Measurements from ENCODE around the gene CPNE7.

Gene CPNE7

GRCh38 chr16:89602952-89603590 is 27.5 kb downstream of the CPNE7 start:
- no peak for DNase-seq (ENCODE audit: low read depth in 2 of 2)

DNA sequence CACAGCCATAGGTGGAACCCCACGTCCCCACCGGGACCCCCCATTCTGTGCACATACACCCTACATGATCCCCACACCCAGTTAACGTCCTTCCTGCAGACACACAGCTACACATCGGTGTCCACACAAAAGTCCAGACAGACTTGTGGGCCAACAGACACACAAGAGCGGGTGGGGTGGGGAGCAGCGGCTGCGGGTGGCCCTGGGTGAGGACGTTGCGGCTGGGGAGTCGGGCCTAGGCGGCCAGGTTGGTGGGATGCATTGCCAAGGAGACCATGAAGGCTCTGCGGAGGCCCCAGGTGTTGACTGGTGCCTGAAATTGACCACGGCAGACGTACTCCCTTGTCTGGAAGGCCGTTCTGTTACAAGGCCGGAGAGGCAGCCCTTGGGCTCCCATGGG is 29.2 kb downstream of the CPNE7 start:
- no peak for DNase-seq (ENCODE audit: low read depth in 2 of 2)

DNA sequence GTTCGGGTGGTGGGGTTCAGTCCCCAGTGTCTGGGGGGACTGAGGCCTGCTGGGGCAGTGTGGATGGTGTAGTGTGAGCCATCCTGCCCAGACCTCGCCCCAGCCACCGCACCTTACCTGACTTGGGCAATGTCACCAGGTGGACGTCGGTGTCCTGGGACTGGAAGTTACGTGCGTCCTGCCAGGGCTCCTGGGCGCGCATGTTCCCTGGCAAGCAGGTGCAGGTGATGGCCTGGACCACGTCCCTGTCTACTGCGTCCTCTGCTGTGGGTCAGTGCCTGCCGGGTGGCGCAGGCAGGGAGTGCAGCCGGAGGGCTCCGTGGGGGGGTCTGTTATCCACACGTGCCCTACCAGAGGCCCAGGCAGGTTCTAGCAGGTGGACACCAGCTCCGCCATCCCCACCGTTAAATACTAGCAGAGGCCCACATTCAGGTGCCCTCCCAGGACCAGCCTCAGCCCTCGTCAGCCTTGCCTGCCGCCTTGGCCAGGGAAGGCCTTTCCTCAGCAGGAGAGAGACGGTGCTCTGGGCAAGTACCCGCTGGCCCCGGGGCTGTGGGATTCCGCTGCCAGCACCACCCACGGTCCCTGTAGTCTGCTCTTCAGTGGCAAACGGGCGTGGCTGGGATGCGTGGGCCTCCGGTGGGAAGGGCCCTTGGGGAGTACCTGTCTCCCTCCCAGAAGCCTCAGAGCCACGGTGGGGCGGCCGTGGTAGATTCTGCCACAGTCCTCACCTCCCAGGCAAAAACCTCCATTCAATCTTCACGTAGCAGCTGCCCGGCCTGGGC is 29.8 kb downstream of the CPNE7 start:
- DNase-seq (ENCODE audit: low read depth in 2 of 2) = no peak

GRCh38 chr16:89606006-89606405 is 30.4 kb downstream of the CPNE7 start:
- no peak for DNase-seq (ENCODE audit: low read depth in 2 of 2)

- no peak for DNase-seq (ENCODE audit: low read depth in 2 of 2)
Observed at GRCh38 chr16:89607453-89607852, 31.9 kb downstream of the CPNE7 start.

- no peak for DNase-seq (ENCODE audit: low read depth in 2 of 2)
Observed at GRCh38 chr16:89607937-89608740, 32.6 kb downstream of the CPNE7 start.

DNA sequence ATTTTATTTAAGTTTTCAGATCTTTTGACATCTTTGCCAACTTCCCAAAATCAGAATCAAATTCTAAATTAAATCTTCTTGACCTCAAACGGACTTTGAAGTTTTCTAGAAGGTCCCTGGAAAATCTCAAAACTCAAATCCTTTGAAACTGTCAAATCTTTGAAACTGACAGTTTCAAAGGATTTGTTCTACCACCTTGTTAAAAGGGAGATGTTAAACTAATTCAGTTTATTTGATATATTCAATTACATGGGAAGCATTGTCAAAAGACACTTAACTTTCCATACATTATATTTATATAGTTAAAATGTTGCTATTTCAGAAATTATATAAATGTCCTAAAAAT is 34.5 kb downstream of the CPNE7 start:
- DNase-seq (ENCODE audit: low read depth in 2 of 2) = no peak

- DNase-seq (ENCODE audit: low read depth in 2 of 2) = no peak
Observed at GRCh38 chr16:89612415-89613166, 37.0 kb downstream of the CPNE7 start.

DNA sequence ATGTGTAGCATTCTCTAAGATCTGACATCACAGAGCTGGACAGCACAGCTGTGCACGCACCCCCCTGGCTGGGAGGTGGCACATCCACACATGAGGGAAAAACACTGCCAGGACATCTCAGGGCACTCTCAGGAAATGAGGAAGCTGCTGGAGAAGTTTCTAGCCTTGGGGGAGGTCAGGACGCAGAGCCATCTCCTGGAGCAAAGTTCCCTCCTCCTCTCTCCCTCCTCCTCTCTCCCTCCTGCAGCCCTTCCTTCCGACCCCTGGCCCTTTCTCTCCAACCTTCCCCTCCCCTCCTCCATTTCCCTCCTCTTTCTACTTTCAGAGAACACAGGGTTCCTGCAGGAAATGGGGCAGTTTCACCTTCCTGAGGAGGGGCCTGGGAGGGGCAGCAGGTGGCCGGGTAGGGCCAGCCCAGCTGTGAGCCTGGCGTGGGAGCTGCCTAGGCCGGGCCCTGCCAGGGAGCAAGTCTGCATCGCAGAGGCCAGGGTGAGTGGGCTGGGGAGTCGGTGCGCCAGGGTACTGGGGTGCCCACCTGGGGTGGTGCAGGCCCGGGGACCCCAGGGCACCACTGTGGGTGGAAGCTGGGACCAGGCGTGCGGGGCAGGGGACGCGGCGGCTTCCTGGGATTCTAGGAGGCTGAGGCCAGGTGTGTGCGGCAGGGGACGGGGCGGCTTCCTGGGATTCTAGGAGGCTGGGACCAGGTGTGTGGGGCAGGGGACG is 37.8 kb downstream of the CPNE7 start, which contains the start of gene DPEP1:
TSS of gene DPEP1 (plus strand) at position 412 of the 723 bp plus-strand sequence. CDS start 16,769 bp downstream, outside the sequence.
- DNase-seq (ENCODE audit: low read depth in 2 of 2) = no peak

DNA sequence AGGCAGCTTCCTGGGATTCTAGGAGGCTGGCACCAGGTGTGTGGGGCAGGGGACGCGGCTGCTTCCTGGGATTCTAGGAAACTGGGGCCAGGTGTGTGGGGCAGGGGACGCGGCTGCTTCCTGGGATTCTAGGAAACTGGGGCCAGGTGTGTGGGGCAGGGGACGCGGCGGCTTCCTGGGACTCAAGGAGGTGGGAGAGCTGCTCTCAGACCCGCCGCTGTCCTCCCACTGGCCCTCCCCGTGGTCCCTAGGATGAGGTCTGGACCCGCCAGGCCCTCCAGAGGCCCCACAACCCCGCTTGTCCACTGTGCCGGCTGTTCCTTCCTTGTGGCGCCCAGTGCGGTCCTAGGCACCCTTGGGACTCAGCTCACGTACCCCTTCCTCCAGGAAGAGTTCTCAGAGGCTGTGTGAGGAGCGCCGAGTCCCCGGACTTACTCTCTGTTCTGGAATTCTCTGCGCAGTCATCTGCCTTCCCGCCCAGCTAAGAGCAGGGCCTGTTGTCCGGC is 38.4 kb downstream of the CPNE7 start:
- no peak for DNase-seq (ENCODE audit: low read depth in 2 of 2)

- no peak for DNase-seq (ENCODE audit: low read depth in 2 of 2)
Observed at GRCh38 chr16:89615176-89615575, 39.6 kb downstream of the CPNE7 start.

DNA sequence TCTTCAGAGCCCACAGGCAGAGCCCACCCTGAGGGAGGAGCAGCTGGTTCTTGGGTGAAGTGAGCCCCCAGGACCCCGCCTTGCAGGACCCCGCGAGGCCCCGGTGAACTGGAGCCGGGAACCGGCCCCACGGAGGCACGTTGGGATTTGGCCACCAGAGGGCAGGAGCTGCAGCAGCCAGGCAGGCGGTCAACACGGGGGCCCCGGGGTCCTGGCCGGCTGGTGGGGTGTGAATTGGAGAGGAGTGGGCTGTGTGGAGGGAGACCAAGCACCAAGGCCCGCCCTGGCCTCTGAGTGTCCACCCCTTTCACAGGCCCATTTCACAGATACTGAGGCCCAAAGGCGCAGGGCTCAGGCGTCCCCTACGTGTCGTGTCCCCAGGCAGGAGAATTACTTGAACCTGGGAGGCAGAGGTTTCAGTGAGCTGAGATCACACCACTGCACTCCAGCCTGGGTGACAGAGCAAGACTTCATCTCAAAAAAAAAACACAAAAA is 40.1 kb downstream of the CPNE7 start:
- no peak for DNase-seq (ENCODE audit: low read depth in 2 of 2)

DNA sequence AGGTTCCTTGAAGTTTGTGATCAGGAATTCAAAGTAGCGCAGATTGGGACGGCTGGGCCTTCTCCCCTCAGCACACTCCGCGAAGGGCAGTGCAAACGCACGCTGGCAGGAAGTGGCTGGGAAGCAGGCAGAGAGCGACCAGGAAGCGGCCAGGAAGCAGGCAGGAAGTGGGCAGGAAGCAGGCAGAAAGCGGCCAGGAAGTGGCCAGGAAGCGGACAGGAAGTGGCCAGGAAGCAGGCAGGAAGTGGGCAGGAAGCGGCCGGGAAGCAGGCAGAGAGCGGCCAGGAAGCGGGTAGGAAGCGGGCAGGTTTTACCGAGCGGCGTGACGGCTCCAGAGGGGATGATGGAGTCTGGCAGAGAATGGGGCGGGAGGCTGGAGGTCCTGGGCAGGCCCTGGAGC is 41.1 kb downstream of the CPNE7 start:
- no peak for DNase-seq (ENCODE audit: low read depth in 2 of 2)

DNA sequence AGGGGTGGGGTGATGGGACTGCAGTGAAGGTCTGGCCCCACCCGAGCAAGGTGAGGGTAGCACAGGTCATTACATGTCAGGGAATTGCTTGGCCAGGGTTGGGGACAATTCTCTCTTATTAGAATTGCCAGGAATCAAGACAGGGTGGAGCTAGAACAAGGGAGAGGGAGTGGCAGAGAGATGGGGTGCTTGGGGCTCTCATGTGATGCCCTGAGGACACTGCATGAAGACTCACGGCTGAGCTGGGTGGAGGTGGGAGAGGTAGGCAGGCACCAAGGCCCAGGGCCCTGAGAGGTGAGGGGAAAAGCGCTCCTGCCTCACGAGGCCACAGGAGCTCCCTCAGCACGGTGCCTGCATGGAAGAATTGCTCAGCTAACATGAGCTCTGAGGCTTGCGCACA is 41.5 kb downstream of the CPNE7 start:
- DNase-seq (ENCODE audit: low read depth in 2 of 2) = no peak

DNA sequence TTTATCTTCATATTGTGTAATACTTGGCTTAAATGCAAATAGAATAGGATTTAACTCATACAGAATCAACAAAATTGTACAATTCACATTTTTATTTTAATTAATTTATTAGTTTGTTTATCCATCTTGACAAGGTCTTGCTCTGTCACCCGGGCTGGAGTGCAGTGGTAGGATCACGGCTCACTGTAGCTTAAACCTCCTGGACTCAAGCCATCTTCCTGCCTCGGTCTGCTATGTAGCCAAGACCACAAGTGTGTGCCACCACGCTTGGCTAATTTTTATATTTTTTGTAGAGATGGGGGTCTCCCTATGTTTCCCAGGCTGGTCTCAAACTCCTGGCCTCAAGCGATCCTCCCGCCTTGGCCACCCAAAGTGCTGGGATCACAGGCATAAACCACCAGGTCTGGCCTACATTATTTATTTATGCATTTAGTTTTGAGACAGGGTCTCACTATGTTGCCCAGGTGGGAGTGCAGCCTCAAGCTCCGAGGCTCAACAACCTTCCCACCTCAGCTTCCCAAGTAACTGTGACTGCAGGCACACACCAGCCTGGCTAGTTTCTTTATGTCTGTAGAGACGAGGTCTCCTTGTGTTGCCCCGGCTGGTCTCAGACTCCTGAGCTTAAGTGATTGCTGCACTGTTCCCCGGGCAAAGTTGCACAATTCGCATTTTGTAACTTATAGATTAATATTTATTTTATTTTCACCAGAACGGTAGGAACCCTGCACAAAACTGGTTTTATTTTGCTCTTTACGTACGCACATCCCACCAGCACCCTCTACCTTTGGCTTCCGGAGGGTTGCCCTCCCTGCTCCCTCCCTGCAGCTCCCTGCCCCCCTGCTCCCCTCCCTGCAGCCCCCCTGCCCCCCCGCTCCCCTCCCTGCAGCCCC is 42.8 kb downstream of the CPNE7 start:
- no peak for DNase-seq (ENCODE audit: low read depth in 2 of 2)

GRCh38 chr16:89619840-89620239 is 44.3 kb downstream of the CPNE7 start:
- DNase-seq (ENCODE audit: low read depth in 2 of 2) = no peak

DNA sequence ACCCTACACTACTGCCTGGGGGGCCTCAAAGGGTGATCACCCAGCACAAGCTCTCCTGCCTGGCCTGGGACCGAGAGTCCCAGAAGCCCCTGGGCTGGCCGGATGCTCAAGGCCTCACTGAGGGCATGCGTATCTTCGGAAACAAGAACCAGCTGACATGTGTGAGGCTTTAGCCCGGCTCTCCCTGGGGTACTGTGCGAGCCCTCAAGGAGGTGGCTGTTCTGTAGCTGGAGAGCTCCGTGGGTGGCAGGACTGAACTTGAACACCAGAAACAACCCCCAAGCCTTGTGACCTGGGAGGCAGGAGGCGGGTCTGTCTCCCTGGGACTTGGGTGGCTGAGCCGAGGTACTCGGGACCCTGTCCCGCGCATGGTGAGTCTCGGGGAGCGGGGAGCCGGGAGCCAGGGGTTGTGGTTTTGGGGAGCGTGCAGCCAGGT is 44.9 kb downstream of the CPNE7 start:
- DNase-seq (ENCODE audit: low read depth in 2 of 2) = no peak

DNA sequence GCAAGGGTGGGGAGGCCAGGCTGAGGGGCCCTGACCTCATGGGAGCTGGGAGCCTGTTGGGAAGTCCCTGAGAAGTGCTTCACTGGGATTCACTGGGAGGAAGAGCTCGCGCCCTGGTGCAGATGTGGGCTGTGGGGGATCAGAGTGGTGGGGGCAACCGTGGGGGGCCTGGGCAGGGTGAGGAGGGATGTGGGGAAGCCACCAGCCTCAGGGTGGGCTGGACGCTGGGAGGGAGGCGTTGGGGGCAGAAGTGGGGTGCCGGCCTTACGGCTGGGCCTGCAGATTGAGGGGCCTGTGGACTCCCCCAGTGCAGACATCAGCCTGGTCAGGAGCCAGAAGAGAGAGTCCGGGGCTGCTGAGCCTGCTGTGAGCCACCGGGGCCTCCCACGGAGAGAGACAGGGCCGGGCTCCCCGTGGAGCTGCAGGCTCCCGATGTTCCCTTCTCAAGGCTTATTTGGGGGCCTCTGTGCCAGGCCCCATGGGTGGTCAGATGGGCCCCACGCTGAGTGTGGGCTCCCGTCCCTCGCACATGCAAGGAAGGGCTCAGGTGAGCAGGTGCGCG is 45.7 kb downstream of the CPNE7 start:
- no peak for DNase-seq (ENCODE audit: low read depth in 2 of 2)

GRCh38 chr16:89621698-89622409 is 46.3 kb downstream of the CPNE7 start:
- DNase-seq (ENCODE audit: low read depth in 2 of 2) = no peak

Measured in stimulated activated CD8-positive, alpha-beta memory T cell treated with anti-CD3 and anti-CD28 coated beads, Interleukin-15, amount 100 ng/mL, for 48 hours (primary cell).